ENCODE data around the gene KDM7A.
A peak's percentile ranks its signal among the peaks of the same experiment; 100 is the strongest.

Gene KDM7A

GRCh38 chr7:140082770-140083169 lies 94.0 kb downstream of the KDM7A start:
- no peak for DNase-seq (ENCODE audit: low spot score)

- DNase-seq (ENCODE audit: low spot score), result no peak
These were observed 94.9 kb downstream of the KDM7A start for GRCh38 chr7:140081774-140082425.

DNA sequence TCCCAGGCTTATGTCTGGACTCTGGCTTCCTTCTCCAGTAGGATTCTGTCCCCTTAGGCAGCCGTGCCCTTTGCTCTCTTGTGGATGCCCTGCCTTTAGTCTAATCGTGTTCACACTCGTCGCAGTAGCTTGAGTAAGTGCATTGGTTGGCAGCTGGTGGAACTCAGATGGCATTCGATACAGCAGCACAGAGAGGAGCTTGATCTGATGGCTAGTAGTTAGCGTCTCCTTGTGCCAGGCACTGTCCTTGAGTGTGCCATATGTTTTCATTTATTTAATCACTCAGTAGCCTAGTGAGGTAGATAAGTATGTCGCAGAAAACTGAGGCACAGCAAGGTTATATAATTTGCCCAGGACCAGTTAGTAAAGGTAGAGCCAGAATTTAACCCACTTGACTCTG lies 95.9 kb downstream of the KDM7A start:
- DNase-seq (ENCODE audit: low spot score), result no peak

- no peak for DNase-seq (ENCODE audit: low spot score)
These were observed 97.7 kb downstream of the KDM7A start for GRCh38 chr7:140079121-140079536.

DNA sequence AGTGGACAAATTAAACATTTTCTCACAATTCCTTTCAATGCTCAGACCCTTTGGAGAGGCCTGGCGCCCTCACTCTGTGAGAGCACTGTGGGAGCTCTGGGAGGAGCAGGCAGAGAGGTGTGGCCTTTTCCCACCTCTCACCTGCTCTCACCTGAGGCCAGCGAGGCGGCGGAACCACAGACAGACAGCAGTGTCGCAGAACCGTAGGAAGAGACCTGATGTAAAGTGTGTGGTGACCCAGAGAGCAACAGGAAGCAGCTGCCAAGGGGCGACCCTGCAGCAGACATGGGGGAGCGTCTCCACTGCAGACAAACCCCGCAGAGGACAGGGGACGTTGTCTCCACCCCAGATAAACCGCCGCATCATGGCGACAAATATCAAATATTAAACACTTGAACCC lies 98.4 kb downstream of the KDM7A start:
- DNase-seq (ENCODE audit: low spot score), result no peak

- no peak for DNase-seq (ENCODE audit: low spot score)
These were observed 102.0 kb downstream of the KDM7A start for GRCh38 chr7:140074780-140075179.

DNA sequence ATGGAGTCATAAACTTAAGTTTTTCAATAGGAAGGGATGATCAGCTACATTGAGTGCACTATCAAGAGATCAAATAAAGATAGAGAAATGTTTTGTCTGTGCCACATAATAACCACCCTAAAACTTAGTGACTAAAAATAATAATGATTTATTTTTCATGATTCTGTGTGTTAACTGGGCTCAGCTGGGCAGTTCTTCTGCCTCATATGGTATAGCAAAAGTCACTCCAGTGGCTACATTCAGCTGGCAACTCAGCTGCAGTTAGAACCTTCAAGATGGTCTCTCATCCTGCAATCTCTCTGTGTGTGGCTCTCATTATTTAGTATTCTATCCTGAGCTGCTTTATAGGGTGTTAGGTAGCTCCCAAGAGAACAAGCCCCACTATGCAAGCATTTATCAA lies 106.2 kb downstream of the KDM7A start:
- DNase-seq (ENCODE audit: low spot score), result no peak

GRCh38 chr7:140069298-140069949 lies 107.4 kb downstream of the KDM7A start:
- no peak for DNase-seq (ENCODE audit: low spot score)

GRCh38 chr7:140068033-140068432 lies 108.8 kb downstream of the KDM7A start:
- no peak for DNase-seq (ENCODE audit: low spot score)

- no peak for DNase-seq (ENCODE audit: low spot score)
These were observed 109.7 kb downstream of the KDM7A start for GRCh38 chr7:140067052-140067451.

- peak; percentile 68 for DNase-seq (ENCODE audit: low spot score)
These were observed 114.1 kb downstream of the KDM7A start, which contains the start of gene PARP12 for GRCh38 chr7:140062528-140063299. Gene PARP12, minus strand, starts transcription at chr7:140062951. Its CDS starts 104 bp downstream, at chr7:140062847.

- no peak for DNase-seq (ENCODE audit: low spot score)
These were observed 114.7 kb downstream of the KDM7A start for GRCh38 chr7:140062118-140062527.

DNA sequence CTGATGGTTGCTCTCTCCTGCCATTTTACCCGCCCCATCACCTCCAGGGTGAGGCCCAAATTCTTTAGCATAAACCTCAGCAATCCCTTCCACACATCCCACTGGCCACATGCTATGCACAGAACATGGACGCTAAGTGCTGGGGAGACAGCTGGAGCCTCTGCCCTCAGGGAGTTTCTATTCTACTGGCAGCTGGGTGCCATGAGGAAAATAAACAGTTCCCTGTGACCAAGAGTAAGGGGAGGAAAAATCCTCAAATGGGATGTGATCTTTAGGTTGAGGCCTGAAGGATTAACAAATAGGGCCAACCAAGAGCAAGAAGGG lies 115.2 kb downstream of the KDM7A start:
- DNase-seq (ENCODE audit: low spot score), result no peak

- no peak for DNase-seq (ENCODE audit: low spot score)
These were observed 115.8 kb downstream of the KDM7A start for GRCh38 chr7:140060788-140061606.

GRCh38 chr7:140060243-140060630 lies 116.5 kb downstream of the KDM7A start:
- no peak for DNase-seq (ENCODE audit: low spot score)

DNA sequence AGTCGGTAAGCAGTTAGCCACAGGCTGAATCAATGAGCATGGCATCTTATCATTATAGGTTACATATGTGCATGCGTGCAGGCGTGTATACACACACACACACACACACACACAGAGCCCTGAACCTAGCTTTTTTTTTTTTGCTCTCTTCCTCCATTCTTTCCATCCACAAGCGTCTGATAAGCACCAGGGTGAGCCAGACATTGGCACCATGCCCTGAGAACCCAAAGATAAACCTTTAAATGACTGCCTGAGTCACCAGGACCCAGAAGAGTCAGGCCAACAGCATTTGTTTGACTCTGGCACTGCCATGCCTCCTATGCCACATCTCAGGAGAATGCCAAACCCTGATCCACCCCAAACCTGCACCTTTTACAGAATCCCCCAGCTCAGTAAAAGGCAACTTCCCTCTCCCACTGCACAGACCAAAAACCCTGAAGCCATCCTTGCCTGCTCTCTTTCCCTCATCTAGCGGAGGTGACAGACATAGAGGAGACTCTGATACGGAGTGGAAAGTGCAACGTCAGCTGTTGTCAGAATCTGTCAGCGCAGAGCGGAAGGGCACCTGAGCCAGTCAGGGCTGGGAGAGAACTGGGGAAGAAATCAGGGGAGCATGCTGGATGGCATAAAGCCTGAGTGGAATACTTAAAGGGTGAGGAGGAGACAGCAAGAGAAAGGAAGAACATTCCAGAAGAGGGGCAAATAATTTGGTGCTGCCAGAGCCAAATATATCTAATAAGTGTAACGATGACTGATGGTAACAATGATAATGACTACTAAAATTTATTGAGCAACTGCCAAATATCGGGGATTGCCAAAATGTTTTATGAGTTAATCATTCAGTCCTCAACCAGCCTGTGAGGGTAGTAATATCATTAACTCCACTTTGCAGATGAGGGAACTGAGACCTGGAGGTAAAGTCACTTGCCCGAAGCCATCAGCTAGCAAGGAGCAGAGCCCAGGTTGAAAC lies 117.2 kb downstream of the KDM7A start:
- DNase-seq (ENCODE audit: low spot score), result no peak

DNA sequence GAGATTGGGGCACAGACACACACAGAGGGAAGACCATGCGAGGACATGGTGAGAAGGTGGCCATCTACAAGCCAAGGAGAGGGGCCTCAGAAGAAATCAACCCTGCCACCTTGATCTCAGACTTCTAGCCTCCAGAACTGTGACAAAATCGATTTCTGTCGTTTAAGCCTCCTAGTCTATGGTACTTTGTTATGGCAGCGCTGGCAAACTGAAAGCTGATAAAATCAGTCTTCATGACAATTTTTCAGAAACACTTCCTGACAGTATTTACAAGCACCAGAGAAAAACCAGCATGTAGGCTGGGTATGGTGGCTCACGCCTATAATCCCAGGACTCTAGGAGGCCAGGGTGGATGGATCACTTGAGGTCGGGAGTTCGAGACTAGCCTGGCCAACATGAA lies 118.3 kb downstream of the KDM7A start:
- no peak for DNase-seq (ENCODE audit: low spot score)

- DNase-seq (ENCODE audit: low spot score), result no peak
These were observed 119.6 kb downstream of the KDM7A start for GRCh38 chr7:140057143-140057535.

DNA sequence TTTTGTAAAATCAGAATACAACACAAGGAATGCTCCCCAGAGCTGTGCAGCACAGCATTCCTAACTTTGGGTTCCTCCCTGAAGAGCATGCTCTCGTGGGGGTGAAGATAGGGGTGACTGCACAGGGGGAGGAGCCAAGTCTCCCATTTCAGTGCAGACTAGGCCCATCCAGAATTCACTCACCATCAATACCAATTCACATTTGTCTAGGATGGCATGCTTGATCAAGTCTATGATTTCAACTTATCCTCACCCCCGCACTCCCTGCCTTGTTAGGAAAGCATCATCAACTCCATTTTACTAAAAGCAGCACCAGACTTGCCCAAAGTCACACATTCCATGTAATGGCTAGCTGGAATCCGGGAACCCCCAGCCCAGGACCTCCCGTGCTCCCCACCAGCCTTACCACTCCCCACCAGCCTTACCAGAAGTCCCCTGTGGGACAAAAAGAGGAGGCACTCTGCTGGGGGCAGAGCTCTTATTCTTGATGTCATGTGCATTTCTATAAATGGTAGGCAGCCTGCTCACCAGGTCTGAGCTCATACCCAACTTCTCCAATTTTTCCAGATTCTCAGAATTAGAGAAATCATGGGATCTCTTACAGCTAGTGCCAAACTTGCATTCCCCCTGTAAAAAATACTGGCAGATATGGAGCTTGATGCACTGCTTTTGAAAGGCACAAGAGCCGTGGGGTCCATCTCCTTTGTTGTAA lies 120.2 kb downstream of the KDM7A start:
- DNase-seq (ENCODE audit: low spot score), result no peak

- DNase-seq (ENCODE audit: low spot score), result no peak
These were observed 121.0 kb downstream of the KDM7A start for GRCh38 chr7:140055833-140056232.

DNA sequence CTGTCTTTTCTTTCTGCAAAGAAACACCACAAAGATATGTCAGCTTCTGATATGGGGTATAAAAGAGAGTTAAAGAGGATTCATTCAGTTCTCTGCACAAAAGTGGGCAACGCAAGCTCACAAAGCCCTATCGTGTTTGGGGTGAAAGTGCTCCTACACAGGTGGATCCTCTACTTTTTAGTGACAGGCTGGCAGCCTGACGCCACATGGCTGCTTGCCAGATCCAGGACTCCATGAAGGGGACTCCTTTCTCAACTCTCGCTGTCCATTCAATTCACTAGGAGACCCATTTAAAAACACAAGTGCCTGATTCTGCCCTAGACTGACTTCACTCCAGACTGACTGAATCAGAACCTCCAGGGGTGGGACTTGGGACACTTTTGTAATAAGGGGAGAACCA lies 122.0 kb downstream of the KDM7A start:
- no peak for DNase-seq (ENCODE audit: low spot score)

All from kidney capillary endothelial cell (primary cell).